Esophagus (tissue), 2 donors: ENCODE results near the gene ADAMTSL3. TPM values are rescaled to one million over a fixed set of nuclear protein-coding genes. Genes with fewer than 3 reads are reported as not detected.

Experiments used
- H3K27ac ChIP-seq, 2 donors: one replicate each; pipeline ENCODE4 v1.5.1; 2013; ENCODE audit warnings: low read depth in 2 of 2, mild to moderate bottlenecking in 2 of 2, inconsistent platforms in 1 of 2, low read length in 1 of 2, moderate library complexity in 1 of 2
- H3K27me3 ChIP-seq, 2 donors: one replicate each; pipeline ENCODE4 v1.6.1; 2013; ENCODE audit warnings: low read length in 2 of 2, control low read depth in 1 of 2, mild to moderate bottlenecking in 1 of 2; ENCODE audit not compliant: insufficient read depth in 2 of 2, control insufficient read depth in 1 of 2
- H3K36me3 ChIP-seq, 2 donors: one replicate each; pipeline ENCODE4 v1.6.1; 2013; ENCODE audit warnings: low read length in 1 of 2; ENCODE audit not compliant: control insufficient read depth in 2 of 2, insufficient read depth in 2 of 2
- H3K4me1 ChIP-seq, 2 donors: one replicate each; pipeline ENCODE4 v1.6.1; 2013; ENCODE audit warnings: low read length in 1 of 2; ENCODE audit not compliant: control insufficient read depth in 2 of 2, insufficient read depth in 2 of 2
- H3K4me3 ChIP-seq, 2 donors: one replicate each; pipeline ENCODE4 v1.5.1; 2013; ENCODE audit warnings: low read length in 2 of 2, mild to moderate bottlenecking in 2 of 2, low read depth in 1 of 2, moderate library complexity in 1 of 2
- H3K9me3 ChIP-seq, 2 donors: one replicate each; pipeline ENCODE4 v1.6.1; 2013; ENCODE audit warnings: mild to moderate bottlenecking in 2 of 2, low read depth in 1 of 2, low read length in 1 of 2, moderate library complexity in 1 of 2; ENCODE audit not compliant: control insufficient read depth in 2 of 2, insufficient read depth in 1 of 2
- WGBS, 2 donors: extraction: QIAGEN DNeasy Blood & Tissue Kit; methylation state at CpG; one replicate each; pipeline ENCODE4 v1.1.7; 2013; 5-methylcytosine and 5-hydroxymethylcytosine counted together
- polyA plus RNA-seq, 2 donors: library from polyadenylated mRNA; stranded (reverse); fragments of 200-250 nt; gene quantifications; one replicate each; pipeline ENCODE4 v1.2.3, GENCODE V29; 2013
- donor health status: healthy with polysubstance abuse.
- donor health status: Bipolar disorder and iron deficiency.

ADAMTSL3 gene
- polyA plus RNA-seq, 2 donors: 0.18 TPM

- Histone ChIP-seq H3K27ac (no peak overlapping the region), H3K9me3 (no peaks in the 10 kb centered on the region), H3K4me1 (peaks cover 0 to 7% of the 10 kb centered on the region in 2 donors), H3K27me3 (no peaks in the 10 kb centered on the region), H3K4me3 (peak overlapping the region; percentile 32 to 36), H3K36me3 (no peaks in the 10 kb centered on the region)
- WGBS, 2 donors: 11 to 15% methylated on average over 62 to 67 of the region's 67 CpGs
Observed at GRCh38 chr15:83654379-83655236, 685 bp downstream of the ADAMTSL3 start.

- 71% methylated on average over 8 of the region's 8 CpGs for WGBS, 2 donors
- peaks cover 0 to 7% of the 10 kb centered on the region in 2 donors for H3K4me1 ChIP-seq
- no peaks in the 10 kb centered on the region for H3K9me3 ChIP-seq
- H3K27ac ChIP-seq: no peak overlapping the region
- no peak overlapping the region for H3K4me3 ChIP-seq
- no peaks in the 10 kb centered on the region for H3K27me3 ChIP-seq
- no peaks in the 10 kb centered on the region for H3K36me3 ChIP-seq
Observed at GRCh38 chr15:83655237-83655616, 1.3 kb downstream of the ADAMTSL3 start.

GRCh38 chr15:83656192-83656591 is 2.3 kb downstream of the ADAMTSL3 start:
- whole genome bisulfite sequencing, 2 donors: 81 to 89% methylated on average over 5 of the region's 5 CpGs
- Histone ChIP-seq H3K27me3 (no peaks in the 10 kb centered on the region), H3K4me1 (peaks cover 0 to 7% of the 10 kb centered on the region in 2 donors), H3K36me3 (no peaks in the 10 kb centered on the region), H3K9me3 (no peaks in the 10 kb centered on the region), H3K27ac (no peak overlapping the region), H3K4me3 (no peak overlapping the region)

GRCh38 chr15:83656943-83657528 is 3.1 kb downstream of the ADAMTSL3 start:
- Histone ChIP-seq H3K27me3 (no peaks in the 10 kb centered on the region), H3K27ac (no peak overlapping the region), H3K36me3 (no peaks in the 10 kb centered on the region), H3K4me1 (peaks cover 0 to 7% of the 10 kb centered on the region in 2 donors), H3K4me3 (no peak overlapping the region), H3K9me3 (no peaks in the 10 kb centered on the region)
- 83 to 90% methylated on average over 10 of the region's 10 CpGs for WGBS, 2 donors

GRCh38 chr15:83657549-83657948 is 3.6 kb downstream of the ADAMTSL3 start:
- H3K27ac ChIP-seq: no peak overlapping the region
- no peaks in the 10 kb centered on the region for H3K36me3 ChIP-seq
- H3K4me3 ChIP-seq: no peak overlapping the region
- WGBS, 2 donors: 84 to 88% methylated on average over 4 of the region's 4 CpGs
- H3K4me1 ChIP-seq: peaks cover 0 to 7% of the 10 kb centered on the region in 2 donors
- no peaks in the 10 kb centered on the region for H3K9me3 ChIP-seq
- H3K27me3 ChIP-seq: no peaks in the 10 kb centered on the region

- Histone ChIP-seq H3K4me1 (peaks cover 0 to 7% of the 10 kb centered on the region in 2 donors), H3K4me3 (no peak overlapping the region), H3K27me3 (no peaks in the 10 kb centered on the region), H3K27ac (no peak overlapping the region), H3K36me3 (no peaks in the 10 kb centered on the region), H3K9me3 (no peaks in the 10 kb centered on the region)
- WGBS, 2 donors: 57 to 58% methylated on average over 10 of the region's 10 CpGs
Observed at GRCh38 chr15:83658430-83659416, 4.8 kb downstream of the ADAMTSL3 start.

- Histone ChIP-seq H3K9me3 (no peaks in the 10 kb centered on the region), H3K27me3 (no peaks in the 10 kb centered on the region), H3K4me3 (no peak overlapping the region), H3K27ac (no peak overlapping the region), H3K4me1 (peaks cover 0 to 3% of the 10 kb centered on the region in 2 donors), H3K36me3 (no peaks in the 10 kb centered on the region)
- WGBS, 2 donors: 67 to 73% methylated on average over 1 of the region's 1 CpG
Observed at GRCh38 chr15:83659417-83659812, 5.5 kb downstream of the ADAMTSL3 start.

- H3K9me3 ChIP-seq: no peaks in the 10 kb centered on the region
- no peaks in the 10 kb centered on the region for H3K27me3 ChIP-seq
- H3K27ac ChIP-seq: no peak overlapping the region
- 67 to 69% methylated on average over 3 of the region's 3 CpGs for WGBS, 2 donors
- H3K36me3 ChIP-seq: no peaks in the 10 kb centered on the region
- H3K4me1 ChIP-seq: no peaks in the 10 kb centered on the region
- H3K4me3 ChIP-seq: no peak overlapping the region
Observed at GRCh38 chr15:83665480-83665879, 11.6 kb downstream of the ADAMTSL3 start.

- Histone ChIP-seq H3K36me3 (no peaks in the 10 kb centered on the region), H3K4me3 (no peak overlapping the region), H3K27ac (no peak overlapping the region), H3K4me1 (no peaks in the 10 kb centered on the region), H3K9me3 (no peaks in the 10 kb centered on the region), H3K27me3 (no peaks in the 10 kb centered on the region)
- WGBS, 2 donors: 73 to 82% methylated on average over 1 of the region's 1 CpG
Observed at GRCh38 chr15:83670672-83671229, 16.8 kb downstream of the ADAMTSL3 start.
